GM18909 (cell line): ENCODE results near the gene COL8A1.
A peak's percentile ranks its signal among the peaks of the same experiment; 100 is the strongest.

Experiments used
- ATAC-seq: cut with Tn5 transposase; IDR thresholded peaks from one replicate; pipeline ENCODE4 v1.9.1; 2021; ENCODE audit warnings: mild to moderate bottlenecking; ENCODE audit not compliant: unreplicated experiment, poor library complexity

The COL8A1 gene

DNA sequence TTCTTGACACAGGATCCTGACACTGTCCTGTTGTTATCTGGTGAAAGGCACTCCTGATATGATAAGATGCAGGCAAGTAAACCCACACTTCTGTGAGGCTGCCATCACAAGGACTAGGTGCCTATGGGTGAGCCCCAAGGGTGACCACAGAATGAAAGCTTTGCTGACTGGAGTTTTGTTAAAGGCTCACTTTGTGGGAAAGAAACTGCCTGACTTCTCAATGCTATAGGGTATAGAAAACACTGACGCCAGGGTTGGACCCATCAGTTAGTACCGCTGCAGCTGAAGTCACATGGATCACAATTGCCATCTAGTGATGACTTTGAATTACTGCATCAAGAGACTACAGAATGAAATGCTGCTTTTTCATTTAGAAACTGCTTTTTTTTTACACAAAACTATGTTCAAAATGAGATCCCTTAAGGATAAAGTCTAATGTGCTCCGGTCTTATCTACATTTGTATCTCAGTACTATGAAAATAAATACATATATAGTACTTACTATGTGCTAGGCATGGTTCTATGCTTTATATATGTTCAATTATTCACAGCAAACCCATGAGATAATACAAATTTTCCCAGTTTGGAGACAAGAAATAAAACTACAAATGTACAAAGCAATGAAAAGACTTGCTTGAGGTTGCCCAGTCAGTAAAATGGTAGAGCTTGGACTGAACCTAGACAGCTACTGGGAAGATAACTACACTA is 115.0 kb downstream of the COL8A1 start:
- ATAC-seq = peak; percentile 82

DNA sequence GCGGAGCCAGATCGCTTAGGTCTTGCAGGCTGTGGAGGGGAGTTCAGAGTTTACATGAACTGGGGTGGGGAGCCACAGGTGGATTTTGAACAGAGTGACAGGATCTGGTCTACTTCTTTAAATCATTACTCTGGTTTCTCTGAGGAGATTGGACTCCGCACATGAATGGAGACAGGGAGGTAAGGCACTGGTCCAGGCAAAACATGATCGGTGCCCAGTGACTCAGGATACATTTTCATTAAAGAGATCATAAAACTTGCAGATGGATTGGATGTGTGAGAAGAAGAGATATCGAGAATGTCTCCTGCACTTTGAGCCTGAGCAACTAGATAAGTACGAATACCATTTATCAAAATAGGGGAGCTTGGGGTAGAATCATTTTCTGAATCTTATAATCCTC is 117.4 kb downstream of the COL8A1 start:
- ATAC-seq = no peak

GRCh38 chr3:99757966-99758365 is 119.6 kb downstream of the COL8A1 start:
- no peak for ATAC-seq

DNA sequence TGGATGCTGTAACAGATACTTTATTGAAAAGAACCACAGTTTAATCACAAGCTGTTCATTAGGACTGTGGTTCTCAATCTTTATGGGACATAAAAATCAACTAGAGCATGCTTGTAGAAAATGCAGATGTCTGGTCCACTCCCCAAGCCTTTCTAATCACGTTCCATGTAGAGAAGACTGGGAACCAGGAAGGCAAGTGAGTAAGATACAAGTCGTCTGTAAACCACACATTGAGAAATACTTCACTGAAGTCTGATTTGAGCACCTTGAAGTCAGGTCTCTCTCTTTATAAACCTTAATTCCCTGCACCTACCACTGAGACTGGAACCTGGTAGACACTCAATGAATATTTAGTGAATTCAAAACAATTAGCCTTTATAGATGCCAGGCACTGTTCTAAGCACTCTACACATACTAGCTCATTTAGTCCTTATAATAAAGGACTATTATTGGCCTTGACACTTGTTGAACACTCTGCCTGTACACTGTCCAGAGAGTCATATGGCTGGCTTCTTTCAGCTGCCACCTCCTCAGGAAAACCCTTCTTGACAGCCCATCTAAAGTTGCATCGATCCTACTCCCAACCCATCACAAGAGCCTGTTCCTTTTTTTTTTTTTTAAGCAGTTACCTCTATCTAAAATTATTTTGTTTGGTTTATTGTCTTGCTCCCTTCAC is 120.2 kb downstream of the COL8A1 start:
- no peak for ATAC-seq

GRCh38 chr3:99760031-99760430 is 121.6 kb downstream of the COL8A1 start:
- ATAC-seq = no peak

GRCh38 chr3:99760629-99761028 is 122.2 kb downstream of the COL8A1 start:
- no peak for ATAC-seq

GRCh38 chr3:99761415-99762165 is 123.2 kb downstream of the COL8A1 start:
- ATAC-seq = no peak

- ATAC-seq = no peak
Observed at GRCh38 chr3:99762901-99763300, 124.5 kb downstream of the COL8A1 start.

- ATAC-seq = no peak
Observed at GRCh38 chr3:99764377-99764776, 126.0 kb downstream of the COL8A1 start.

DNA sequence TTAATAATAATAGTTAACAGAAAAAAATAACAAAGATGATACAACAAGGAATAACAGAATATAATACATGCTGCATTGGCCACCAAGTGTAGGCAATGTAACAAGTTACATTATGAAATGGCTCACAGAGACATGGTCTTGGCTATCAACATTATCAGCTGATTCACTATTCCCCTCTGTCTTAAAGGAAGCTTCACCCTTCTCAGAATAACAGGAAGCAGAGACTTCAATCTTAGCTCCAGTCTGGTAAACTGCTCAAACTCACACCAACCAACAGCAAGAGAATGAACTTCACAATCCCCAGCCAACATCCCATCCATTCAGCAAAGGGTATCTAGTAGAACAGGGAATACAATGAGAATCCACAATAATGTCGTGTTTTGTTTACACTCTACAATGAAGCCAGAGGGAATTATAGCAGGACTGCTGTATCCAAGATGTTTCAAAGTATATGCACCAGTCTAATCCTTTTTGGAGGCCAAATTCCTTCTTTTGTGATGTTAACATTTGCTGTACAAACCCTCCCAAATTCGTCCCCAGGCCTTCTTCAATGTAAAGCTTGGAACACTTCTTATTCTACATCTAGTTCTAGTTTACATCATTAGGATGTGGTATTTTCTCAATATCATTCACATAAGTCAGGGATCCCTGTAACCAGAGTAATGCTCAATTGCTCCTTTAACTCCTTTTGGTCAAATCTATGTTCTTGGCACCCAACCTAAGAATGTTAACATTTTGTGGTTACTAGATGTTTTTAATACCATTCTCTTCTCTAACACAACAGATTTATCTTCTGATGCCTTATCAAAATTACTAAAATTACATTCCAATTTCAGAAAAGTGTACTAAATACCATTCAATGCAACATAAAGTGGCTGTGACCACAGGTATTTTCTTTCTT is 126.9 kb downstream of the COL8A1 start:
- ATAC-seq = no peak

DNA sequence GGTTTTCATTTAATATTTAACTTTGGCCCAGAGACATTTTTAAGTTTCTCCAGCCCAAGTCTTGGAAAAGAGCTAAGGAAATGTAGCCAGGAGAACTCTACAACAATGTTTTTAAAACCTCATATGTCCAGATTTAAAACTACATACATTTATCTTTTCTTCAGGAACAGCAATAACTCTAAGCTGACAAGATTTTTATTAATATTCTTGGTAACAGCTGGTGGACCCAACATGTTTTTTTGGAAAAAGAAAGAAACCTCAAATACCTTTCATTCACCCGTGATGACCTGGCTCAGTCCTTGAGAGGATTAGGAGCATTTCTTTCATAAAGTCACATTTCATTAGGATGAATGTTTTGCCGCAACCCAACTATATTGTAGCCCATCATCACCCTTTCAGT is 128.9 kb downstream of the COL8A1 start:
- ATAC-seq = no peak

DNA sequence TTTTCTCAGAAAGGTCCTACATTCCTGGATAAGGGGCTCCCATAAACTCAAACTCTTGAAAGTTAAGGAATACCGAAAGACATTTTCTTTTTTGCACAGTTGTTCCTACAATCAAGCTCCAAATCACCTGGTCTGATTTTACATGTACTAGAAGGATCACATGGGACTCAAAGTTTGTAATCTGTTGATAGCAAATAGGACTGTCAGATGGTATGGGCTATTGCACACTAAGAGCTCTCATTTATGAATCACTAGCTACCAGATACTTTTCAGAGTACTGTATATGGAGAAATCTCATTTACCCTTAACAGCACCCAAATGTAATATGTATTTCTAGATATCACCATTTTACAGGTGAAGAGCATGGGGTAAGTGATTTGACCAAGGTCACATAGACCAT is 129.7 kb downstream of the COL8A1 start:
- no peak for ATAC-seq

DNA sequence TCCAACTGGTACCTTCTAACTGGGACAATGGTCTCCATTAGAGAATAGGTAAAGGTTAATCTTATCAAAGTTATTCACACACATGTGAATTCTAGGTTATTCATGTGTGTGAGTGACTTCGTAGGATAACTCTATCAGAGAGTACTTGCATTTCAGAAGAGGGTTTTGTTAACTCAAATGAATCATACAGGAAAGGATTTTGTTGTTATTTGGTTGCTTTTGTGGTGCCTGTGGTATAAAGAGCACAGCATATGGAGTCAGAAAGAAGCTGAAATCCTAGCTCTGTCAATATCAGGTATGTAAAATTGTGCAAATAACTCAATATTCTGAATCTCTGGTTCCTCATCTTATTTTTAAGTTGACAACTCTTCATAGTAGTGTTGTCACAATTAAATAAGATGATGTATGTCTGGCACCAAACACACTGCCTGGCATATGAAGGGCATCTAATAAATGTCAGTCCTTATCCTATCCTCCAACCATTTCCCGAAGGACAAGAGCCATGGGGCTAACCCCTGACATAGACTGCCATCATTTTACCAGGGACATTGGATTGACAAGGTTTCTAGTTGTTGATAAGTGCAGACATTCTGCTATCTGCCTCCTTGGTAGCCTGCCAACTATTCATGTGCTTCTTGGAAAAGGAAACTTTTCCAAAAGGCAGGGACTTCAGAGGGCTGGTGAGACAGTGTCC is 130.6 kb downstream of the COL8A1 start:
- ATAC-seq = no peak

DNA sequence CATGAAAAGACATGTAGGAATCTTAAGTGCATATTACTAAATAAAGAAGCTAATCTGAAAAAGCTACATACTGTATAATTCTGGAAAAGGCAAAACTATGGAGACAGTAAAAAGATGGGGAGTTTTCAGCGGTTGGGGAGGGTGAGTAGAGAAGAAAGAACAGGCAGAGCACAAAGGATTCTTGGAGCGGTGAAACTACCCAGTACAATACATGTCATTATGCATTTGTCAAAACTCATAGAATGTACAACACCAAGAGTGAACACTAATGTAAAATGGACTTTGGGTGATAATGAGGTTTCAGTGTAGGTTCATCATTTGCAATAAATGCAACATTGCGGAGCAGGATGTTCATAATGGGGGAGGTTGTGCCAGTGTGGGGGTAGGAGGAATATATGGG is 133.8 kb downstream of the COL8A1 start:
- ATAC-seq = no peak

- ATAC-seq = no peak
Observed at GRCh38 chr3:99772671-99773070, 134.3 kb downstream of the COL8A1 start.

- ATAC-seq = peak; percentile 97
Observed at GRCh38 chr3:99774467-99774866, 136.1 kb downstream of the COL8A1 start.

- no peak for ATAC-seq
Observed at GRCh38 chr3:99776516-99777209, 138.3 kb downstream of the COL8A1 start.

- ATAC-seq = no peak
Observed at GRCh38 chr3:99777210-99777549, 138.8 kb downstream of the COL8A1 start.

DNA sequence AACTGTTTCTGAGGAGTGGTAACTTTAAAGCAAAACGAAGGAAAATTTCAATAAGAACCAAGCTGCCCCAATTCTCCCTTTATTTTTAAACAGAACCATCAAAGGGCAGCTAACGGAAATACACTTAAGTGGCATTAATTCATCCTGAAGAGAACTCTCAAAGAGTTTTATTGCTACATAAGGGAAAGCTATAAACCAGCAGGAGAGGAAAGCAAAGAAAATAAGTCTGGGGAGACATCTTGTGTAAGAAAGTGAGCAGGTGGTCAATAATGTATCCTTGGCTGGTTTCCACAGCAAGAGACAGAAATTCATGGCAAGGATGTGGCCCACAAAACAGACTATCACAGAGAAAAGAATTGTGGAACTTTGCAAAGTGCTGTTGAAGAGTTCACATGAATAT is 139.3 kb downstream of the COL8A1 start:
- no peak for ATAC-seq
